Stimulated activated CD8-positive, alpha-beta memory T cell treated with anti-CD3 and anti-CD28 coated beads, Interleukin-12 subunit alpha, Interleukin-12 subunit beta, amount 100 ng/mL, for 24 hours (primary cell): ENCODE measurements around the gene C10orf95.
"Not testable (repeated sequence)": the region's sequence is repeated elsewhere in the genome, so short reads cannot be mapped to it uniquely, and the experiment has no call there.

Source experiments
- DNase-seq: peaks from one replicate; pipeline ENCODE4 v3.0.0-alpha.2; 2020; ENCODE audit errors: extremely low read depth

The C10orf95 gene, protein sequence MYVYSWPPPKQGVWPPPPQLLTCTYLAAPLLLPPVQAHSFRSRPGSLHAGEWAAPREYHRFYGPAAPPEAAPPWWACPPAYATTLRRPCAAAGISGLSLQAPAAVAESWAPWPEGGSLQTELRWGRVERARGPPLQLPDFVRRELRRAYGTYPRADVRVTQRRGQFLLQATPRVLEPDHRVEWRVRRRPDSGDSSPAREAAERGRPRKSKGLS

DNA sequence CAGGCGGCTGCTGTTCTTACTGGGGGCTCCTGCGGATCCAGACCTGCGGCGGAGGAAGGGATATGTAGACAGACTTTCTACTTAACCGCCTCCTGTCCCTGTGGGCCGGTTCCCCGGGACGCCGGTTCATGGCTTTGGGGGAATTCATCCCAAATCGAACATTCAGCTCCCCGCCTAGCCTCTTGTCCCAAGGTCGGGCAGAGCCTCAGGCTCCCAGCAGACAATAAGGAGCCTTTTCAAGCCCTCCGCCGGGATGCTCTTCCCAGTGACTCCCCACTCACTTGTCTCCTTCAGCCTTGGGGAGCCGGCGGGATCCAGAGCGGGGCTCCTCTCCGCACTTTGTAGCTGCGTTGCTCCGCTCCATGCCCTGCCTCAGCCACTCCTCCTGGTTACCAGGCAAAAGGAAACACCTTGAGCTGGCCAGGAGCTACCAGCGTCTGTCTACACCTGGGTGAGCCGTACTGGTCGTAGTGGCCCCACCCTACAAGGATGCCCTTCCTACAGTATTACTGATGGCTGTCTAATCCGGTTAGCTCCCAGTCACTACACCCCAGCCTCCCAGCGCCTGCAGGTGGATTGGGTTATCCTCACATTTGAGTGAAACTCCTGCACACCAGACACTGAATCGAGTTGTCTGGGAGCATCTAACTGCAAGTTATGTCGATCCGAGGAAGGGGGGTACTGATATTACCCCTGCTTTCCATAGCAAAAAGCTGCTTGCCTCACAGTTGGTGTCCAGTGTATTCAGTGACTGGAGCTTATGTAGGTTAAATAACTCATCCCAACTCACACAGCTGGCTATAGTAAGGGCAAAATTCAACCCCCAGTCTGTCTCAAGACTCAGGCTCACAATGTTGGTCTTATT, at the start of gene C10orf95:
Gene C10orf95, minus strand, starts transcription at position 439 of the 865 bp plus-strand sequence. CDS start 450 bp downstream, outside the sequence.
- DNase-seq = no peak

DNA sequence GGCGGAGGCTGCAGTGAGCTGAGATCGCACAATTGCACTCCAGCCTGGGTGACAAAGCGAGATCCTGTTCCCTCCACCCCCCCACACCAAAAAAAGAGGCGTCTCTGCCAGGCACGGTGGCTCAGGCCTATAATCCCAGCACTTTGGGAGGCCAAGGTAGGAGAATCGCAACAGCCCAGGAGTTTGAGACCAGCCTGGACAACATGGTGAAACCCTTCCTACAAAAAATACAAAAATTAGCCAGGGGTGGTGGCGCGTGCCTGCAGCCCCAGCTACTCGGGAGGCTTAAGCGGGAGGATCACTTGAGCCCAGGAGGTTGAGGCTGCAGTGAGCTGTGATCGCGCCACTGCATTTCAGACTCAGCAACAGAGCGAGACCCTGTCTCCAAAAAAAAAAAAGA, 49.3 kb upstream of the C10orf95 start:
- not testable (repeated sequence) for DNase-seq

DNA sequence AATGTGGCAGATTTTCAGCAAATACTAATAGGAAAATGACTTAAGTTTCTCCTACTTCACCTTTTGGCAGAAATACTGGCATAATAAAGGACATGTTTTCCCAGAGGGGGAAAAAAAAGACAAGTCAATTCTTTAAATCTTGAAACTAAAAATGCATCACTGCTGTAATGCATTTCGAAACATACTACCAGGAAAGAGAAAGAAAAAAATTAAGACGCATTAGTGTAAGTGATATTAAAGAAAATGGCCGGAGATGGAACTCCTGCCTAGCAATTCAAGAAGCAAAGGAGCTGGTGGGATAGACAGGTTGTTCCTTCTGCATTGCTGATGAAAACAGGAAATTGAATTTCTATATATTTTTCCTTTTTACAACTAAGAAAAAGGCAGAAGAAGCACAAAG, 48.0 kb upstream of the C10orf95 start:
- no peak for DNase-seq

DNA sequence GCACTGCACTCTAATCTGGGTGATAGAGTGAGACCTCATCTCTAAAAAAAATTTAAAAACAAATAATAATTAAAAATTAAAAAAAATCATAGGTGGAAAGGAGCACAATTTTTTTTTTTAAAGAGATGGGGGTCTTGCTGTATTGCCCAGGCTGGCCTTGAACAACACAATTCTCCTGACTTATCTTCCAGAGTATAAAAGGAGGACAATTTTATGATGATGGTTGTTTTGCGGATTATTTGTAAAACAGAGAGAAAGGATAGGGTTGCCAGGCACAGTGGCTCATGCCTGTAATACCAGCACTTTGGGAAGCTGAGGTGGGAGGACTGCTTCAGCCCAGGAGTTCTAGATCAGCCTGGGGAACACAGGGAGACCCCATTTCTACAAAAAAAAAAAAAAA, 46.2 kb upstream of the C10orf95 start:
- no peak for DNase-seq

DNA sequence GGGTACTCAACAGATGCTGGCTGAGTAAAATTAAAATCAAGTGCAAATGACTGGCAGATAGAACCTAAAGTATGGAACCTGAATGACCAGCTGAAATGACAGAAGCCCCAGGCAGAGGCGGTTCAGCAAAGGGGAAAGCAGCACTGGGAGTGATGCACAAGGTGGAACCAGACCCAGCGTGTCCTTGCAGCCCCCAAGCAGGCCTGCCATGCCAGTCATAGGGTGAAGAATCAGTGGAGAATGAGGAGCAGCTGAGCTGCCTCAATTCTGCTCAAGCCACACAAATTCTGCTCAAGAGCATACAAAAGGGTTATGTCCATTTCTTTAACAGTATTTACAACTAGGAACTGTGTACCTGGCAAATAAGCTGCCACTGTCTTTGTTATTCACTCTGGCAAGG, 42.4 kb upstream of the C10orf95 start:
- DNase-seq = no peak

DNA sequence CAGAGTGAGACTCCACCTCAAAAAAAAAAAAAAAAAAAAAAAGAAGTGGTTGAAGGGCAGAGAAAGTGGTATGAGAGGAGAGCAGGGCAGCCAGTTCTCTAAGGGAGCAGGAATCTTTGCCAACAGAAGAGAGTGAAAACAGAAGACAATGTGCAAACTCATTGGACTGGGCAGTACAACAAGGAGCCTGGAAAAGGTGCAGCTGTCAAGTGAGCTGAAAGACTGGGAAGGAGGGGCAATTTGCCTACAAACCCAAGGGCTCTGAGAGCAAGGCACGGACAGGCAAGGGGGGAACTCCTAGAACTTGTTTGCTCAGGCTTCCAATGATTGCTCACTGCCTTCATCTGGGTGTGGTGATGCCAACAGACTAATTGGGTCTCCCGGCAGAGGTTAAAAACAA, 41.6 kb upstream of the C10orf95 start:
- no peak for DNase-seq

DNA sequence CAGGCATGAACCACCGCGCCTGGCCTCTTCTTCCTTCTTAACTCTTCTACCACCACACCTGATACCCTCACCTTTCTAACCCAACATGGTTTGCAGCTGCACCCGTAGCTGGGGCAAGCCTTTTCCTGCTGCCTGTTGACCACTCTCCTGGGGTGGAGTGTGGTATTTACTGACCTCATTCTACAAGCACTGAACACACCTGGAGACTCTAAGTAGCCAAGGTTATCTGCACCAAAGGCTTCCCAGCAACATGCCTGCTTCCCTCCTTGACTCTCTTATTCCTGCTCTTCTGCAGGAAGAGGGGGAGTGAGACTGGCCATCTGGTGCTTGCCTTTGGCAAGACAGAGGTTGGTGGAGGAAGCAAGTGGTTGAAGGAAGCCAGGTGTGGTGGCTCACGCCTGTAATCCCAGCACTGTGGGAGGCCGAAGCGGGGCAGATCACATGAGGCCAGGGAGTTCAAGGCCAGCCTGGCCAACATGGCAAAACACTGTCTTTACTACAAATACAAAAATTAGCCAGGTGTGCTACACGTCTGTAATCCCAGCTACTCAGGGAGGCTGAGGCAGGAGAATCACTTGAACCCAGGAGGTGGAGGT, 41.1 kb upstream of the C10orf95 start:
- DNase-seq = no peak

DNA sequence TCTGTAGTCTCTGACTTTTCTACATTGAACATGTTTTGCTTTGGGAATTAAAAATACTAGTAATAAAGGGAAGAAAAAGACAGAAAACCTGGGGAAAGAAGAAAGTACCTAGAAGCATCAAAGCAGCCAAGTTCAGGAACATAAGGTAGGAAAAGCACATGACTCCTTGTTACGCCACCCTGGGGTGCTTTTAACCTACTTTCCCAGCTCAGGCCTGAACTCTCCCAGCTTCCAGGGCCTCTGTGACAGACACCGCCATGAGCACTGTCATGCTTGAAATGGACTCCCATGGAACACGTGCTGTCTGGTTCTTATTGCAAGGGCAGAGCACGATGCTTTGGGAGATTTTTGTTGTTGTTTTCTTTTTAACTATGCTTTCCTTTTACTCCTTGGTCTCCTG, 39.8 kb upstream of the C10orf95 start:
- no peak for DNase-seq

DNA sequence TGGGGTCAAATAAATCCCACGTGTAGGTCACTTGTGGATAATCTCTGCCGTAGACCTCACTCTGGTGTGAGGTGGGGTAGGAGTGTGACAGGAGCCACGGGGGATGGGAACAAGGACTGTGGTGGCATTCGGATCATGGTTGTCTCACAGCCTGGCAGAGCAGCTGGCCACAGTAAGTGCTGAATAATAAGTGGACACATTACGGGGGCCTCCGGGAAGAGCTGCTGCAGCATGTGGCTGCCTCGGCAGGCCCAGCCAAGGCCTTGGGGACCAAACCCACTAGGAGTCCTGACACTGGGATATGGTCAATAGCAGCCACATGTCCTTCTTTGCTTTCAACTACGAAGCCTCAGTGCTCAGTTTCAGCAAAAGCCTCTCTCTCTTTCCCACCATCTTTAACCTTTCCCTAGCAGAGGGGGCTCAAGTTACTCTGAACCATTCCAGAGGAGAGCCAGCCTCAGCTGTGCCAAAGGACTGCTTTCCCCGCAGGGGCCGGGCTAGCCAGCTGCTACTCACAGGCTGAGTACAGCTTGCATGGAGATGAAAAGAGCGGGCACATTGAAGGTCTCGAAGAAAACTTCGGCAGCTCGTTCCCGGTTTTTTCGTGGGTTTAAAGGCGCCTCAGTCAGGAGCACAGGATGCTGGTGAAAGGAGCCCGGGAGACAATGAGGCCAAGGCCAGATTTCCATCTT, 33.9 kb upstream of the C10orf95 start:
- no peak for DNase-seq

DNA sequence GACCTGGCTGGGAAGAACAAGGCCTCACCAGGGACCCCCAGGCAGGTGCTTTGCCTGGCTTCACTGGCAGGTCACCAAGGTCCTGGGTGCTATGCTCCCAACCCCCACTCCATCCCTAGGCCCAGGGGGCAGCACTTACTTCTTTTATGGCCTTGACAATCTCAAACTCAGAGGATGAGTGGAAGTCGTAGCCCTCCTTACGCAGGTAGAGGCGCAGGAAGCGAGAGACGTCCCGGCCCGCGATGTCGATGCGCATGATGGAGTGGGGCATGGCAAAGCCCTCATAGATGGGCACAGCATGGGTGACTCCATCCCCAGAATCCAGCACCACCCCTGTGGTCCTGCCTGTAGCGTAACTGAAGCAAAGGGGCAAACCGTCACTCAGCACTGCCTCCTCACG, 32.7 kb upstream of the C10orf95 start:
- DNase-seq = no peak

DNA sequence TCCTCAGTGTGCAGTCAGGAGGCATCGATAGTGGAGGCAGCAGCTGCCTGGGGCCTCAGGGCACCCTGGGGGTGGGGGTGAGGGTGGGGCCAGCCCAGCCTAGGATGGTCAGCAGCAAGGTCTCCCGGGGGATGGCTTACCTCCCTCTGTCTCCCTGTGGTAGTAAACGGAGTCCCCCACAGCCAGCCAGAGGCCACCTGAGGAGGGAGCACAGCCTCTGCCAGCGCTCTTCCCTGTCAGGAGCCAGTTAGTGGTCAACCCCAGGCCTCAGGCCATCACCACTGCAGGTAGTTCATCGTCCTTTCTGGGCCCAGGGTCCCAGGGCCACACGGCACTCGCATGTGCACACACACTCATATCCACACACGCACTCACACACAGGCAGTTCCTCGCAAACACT, 29.1 kb upstream of the C10orf95 start:
- no peak for DNase-seq

DNA sequence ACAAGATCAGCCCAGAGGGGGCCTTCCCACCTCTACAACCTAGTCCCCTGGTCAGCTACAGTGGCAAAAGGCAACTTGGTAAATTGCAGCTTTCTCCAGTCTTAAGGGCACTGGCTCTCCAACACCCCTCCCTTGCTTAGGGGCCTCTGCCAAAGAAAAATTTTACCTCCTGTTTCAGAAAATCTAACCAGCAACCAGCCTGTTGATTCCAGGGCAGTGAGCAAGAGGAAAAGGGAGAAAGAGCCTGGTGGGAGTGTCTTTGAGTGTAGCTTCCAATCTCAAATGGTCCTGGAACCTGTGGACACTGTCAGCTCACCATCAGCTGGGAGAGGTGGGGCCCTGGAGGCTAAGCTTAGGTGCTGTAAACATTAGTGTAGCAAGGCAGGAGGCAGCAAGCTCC, 28.3 kb upstream of the C10orf95 start:
- DNase-seq = no peak

DNA sequence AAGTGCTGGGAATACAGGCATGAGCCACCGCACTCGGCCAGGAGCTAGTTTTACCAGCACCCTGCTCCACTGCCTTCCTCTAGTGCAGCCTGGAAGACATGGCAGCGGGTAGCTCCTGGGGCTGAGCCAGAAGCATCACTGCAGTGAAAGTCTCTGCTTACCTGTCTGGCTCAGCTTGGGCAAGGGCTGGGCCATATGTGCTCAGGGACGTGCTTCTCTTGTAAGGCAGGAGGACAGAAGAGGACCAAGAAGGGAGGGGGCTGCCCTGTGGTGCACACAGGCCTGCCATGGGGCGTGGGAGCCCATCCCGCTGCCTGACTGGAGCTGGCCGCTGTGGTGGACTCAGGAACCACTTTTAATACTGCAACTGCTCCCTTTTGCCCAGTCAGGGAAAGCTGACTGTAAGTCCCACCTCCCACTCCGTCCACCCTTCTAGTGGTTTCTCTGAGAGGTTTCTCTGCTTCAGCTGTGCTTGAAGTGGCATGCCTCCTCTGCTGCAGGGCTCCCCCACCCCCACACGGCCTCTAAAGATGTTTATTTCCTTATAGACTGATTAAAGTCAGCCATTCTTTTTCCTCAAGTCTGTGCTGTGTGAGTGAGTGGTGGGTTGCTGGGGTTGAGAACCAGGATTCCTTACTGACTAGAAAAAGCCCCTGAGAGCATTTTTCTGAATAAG, 25.3 kb upstream of the C10orf95 start:
- DNase-seq = no peak

DNA sequence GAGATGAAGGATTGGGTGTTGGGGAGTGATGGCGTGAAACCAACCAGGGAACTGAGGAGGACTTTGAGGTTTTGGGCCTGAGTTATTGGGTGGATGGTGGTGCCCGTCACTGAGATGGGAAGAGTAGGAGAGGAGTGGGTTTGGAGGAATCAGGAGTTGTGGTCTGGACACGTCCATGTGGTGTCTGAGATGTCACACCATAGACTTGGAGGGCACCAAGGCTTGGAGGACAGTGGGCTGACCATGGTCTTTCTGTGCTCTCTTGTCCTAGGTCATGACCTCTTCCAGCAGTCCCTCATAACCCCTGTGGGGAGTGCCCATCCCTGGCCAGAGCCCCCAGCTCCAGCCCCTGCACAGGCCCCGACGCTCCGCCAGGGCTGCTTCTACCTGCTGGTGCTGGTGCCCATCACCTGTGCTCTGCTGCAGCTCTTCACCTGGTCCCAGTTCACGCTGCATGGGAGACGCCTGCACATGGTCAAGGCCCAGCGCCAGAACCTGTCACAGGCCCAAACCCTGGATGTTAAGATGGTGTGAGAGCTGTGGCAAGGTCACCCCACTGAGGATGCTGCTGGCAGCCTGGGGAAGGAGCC, 24.2 kb upstream of the C10orf95 start:
- no peak for DNase-seq

DNA sequence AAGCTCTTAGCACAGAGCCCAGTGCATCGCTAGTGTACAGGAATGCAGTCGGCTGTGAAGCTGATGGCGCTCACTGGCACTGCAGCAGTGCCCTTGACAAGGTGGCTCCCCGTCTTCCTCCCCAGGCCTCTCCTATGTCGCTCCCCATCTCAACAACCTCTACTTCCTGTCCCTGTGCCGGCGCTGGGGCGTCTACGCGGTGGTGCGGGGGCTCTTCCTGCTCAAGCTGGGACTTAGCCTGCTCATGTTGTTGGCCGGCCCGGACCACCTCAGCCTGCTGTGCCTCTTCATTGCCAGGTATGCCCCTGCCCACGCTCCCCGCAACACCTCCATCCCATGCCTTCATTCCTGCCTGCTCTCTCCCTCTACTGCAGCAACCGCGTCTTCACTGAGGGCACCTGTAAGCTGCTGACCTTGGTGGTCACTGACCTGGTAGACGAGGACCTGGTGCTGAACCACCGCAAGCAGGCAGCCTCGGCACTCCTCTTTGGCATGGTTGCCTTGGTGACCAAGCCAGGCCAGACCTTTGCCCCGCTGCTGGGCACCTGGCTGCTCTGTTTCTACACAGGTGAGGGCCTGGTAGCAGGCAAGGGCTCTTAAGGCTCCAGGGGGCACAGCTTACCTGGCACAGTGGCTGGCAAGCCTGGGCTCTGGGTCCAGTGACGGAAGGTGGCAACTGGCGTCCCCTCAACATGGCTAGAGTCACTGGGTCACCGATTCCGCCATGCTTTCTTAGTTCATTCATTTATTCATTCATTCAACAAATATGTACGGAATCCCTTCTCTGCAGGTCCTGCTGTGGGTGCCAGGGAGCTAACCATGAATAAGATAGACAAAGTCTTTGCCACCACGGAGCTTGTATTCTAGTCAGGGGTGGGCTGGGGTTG, 22.3 kb upstream of the C10orf95 start:
- DNase-seq = no peak

DNA sequence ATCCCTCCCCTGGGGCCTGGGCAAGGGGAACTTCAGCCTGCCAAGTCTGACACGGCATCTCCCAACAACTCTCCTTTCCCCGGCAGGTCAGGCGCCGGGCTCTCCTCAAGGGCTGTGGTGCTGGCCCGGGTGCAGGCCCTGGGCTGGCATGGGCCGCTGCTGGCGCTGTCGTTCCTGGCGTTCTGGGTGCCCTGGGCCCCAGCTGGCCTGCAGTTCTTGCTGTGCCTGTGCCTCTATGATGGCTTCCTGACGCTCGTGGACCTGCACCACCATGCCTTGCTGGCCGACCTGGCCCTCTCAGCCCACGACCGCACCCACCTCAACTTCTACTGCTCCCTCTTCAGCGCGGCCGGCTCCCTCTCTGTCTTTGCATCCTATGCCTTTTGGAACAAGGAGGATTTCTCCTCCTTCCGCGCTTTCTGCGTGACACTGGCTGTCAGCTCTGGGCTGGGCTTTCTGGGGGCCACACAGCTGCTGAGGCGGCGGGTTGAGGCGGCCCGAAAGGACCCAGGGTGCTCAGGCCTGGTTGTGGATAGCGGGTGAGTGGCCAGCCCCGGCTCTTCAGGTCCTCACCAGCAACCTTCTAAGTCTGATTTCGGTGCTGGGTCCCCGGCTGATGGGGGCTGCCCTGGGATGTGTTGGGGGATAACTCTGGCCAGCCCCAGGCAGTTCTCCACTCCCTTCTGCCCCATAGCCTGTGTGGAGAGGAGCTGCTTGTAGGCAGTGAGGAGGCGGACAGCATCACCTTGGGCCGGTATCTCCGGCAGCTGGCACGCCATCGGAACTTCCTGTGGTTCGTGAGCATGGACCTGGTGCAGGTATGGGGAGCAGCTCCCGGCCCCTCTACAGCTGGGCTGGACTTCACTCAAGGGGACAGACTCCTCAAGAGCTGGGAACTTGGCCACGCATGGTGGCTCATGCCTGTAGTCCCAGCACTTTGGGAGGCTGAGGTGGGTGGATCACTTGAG, 19.5 kb upstream of the C10orf95 start:
- DNase-seq = no peak

DNA sequence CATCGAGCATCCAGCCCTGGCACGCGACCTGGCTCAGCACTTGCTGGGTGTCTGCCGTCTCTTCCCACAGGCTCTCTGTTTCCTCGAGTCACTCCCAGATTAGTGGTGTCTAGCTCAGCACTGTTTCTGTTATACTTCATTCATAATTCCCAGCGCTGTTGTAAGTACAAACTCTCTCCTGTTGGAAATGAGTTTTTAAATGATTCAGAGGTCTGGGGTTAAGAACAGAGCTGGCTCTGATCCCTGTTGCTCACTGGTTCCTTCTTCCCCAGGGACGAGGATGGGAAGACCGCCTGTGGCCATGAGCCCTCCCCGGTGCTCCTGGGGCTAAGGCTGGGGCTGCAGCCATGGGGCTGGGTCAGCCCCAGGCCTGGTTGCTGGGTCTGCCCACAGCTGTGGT, 17.3 kb upstream of the C10orf95 start:
- no peak for DNase-seq

DNA sequence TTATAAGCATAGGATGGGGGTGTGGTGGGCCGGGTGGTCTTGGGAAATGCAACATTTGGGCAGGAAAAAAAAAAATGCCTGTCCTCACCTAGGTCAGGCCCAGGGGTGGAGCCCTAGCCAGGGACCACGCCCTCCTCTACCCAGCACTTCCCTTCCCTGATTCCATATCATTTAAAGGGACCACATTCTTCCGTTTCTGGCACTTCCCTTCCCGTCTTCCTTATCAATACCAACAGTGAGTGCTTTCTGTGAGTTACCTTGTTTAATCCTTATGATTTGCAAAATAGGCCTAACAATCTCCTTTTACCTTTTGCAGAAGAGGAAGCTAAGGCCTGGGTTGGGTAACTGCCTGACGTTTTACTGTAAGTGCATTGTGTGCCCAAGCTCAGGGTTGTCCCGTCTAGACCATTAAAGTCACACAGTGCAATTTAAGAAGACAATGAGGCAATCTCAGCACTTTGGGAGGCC, 16.7 kb upstream of the C10orf95 start:
- DNase-seq = no peak

DNA sequence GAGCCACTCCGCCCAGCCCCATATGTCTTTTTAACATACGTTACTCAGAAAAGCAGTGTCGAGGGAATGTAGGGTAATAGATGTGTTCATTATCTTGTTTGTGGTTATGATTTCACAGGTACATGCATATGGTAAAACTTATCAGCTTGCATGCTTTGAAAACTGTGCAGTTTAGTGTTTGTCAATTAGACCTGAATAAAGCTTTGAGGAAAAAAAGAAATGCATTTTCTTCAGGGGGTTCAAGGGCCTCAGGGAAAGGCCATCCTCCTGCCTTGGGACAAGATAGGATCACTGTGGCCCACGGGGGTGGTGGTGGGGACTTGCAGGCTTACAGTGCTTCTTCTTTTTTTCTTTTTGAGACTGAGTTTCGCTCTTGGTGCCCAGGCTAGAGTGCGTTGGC, 16.0 kb upstream of the C10orf95 start:
- no peak for DNase-seq
